ENCODE results near the gene FBXO22. TPM values are rescaled to one million over a fixed set of nuclear protein-coding genes. Genes with fewer than 3 reads are reported as not detected.
"Not testable (repeated sequence)": the region's sequence is repeated elsewhere in the genome, so short reads cannot be mapped to it uniquely, and the experiment has no call there.

Gene FBXO22
- total RNA-seq, 1 experiment from 2014 or later, result 47.7 TPM

- H3K27ac Mint-ChIP-seq (ENCODE audit: unreplicated experiment), result no peak overlapping the region
- intact Hi-C loops (cut with micrococcal nuclease; ENCODE audit: unreplicated experiment), result loop anchor here (10.0 kb wide), 1 partner anchor 89 kb away; the partner anchor contains the start of gene TMEM266
- no peaks in the 10 kb centered on the region for H3K27me3 Mint-ChIP-seq (ENCODE audit: insufficient read depth, unreplicated experiment)
- no peak for DNase-seq
- ChIA-PET CTCF (interaction anchor here (1.5 kb wide), 1 partner anchor 37 kb away, joined by 7 read pairs; no protein-coding TSS in a partner anchor), POLR2A (no interaction called here)
- Histone ChIP-seq H3K4me3 (ENCODE audit: low read depth, low read length) (no peak overlapping the region), H3K4me1 (peaks cover 19% of the 10 kb centered on the region), H3K27me3 (replicated peaks; ENCODE audit: control insufficient read depth, insufficient read depth, low read length) (no peaks in the 10 kb centered on the region), H3K36me3 (ENCODE audit: control insufficient read depth, insufficient read depth, low read length) (no peaks in the 10 kb centered on the region), H3K9me3 (no peaks in the 10 kb centered on the region)
- no peak overlapping the region for H3K4me3 Mint-ChIP-seq (ENCODE audit: unreplicated experiment)
- H3K36me3 Mint-ChIP-seq (ENCODE audit: insufficient read depth, unreplicated experiment), result peaks cover 6% of the 10 kb centered on the region
- no TSS peak for BruUV-seq (replicated peaks)
- H3K4me1 Mint-ChIP-seq (ENCODE audit: low read depth, unreplicated experiment), result peaks cover 17% of the 10 kb centered on the region
- no peaks in the 10 kb centered on the region for H3K9me3 Mint-ChIP-seq (ENCODE audit: unreplicated experiment)
- no peak for TF ChIP-seq CTCF (IDR thresholded peaks at IDR 0.05; ENCODE audit: insufficient read depth in 1 of 2, low read depth in 1 of 2, low read length in 1 of 2, severe bottlenecking in 1 of 2, unreplicated experiment in 1 of 2)
Measured at GRCh38 chr15:75966073-75966472, 62.4 kb downstream of the FBXO22 start.

GRCh38 chr15:75976766-75977165 lies 73.1 kb downstream of the FBXO22 start:
- H3K4me3 Mint-ChIP-seq (ENCODE audit: unreplicated experiment); CTCF ChIA-PET; H3K9me3 ChIP-seq; H3K36me3 ChIP-seq (ENCODE audit: control insufficient read depth, insufficient read depth, low read length); intact Hi-C loops (cut with micrococcal nuclease; ENCODE audit: unreplicated experiment); BruUV-seq (replicated peaks); H3K27me3 Mint-ChIP-seq (ENCODE audit: insufficient read depth, unreplicated experiment); DNase-seq; H3K4me3 ChIP-seq (ENCODE audit: low read depth, low read length); POLR2A ChIA-PET; H3K27ac Mint-ChIP-seq (ENCODE audit: unreplicated experiment); H3K36me3 Mint-ChIP-seq (ENCODE audit: insufficient read depth, unreplicated experiment); H3K27me3 ChIP-seq (replicated peaks; ENCODE audit: control insufficient read depth, insufficient read depth, low read length): not testable (repeated sequence)
- H3K4me1 ChIP-seq, result peaks cover 12% of the 10 kb centered on the region; the same call in 1 of the 2 replicates
- Mint-ChIP-seq H3K4me1 (ENCODE audit: low read depth, unreplicated experiment) (peaks cover 22% of the 10 kb centered on the region), H3K9me3 (ENCODE audit: unreplicated experiment) (peaks cover 16% of the 10 kb centered on the region)

GRCh38 chr15:75981149-75981815 lies 77.6 kb downstream of the FBXO22 start:
- Histone ChIP-seq H3K4me1 (peaks cover 18% of the 10 kb centered on the region; the same call in 1 of the 2 replicates), H3K4me3 (ENCODE audit: low read depth, low read length) (no peak overlapping the region), H3K9me3 (no peaks in the 10 kb centered on the region), H3K27me3 (replicated peaks; ENCODE audit: control insufficient read depth, insufficient read depth, low read length) (no peaks in the 10 kb centered on the region), H3K36me3 (ENCODE audit: control insufficient read depth, insufficient read depth, low read length) (no peaks in the 10 kb centered on the region)
- intact Hi-C loops (cut with micrococcal nuclease; ENCODE audit: unreplicated experiment), result no loop called here
- Mint-ChIP-seq H3K27me3 (ENCODE audit: insufficient read depth, unreplicated experiment) (no peaks in the 10 kb centered on the region), H3K9me3 (ENCODE audit: unreplicated experiment) (no peaks in the 10 kb centered on the region), H3K27ac (ENCODE audit: unreplicated experiment) (no peak overlapping the region), H3K36me3 (ENCODE audit: insufficient read depth, unreplicated experiment) (no peaks in the 10 kb centered on the region), H3K4me1 (ENCODE audit: low read depth, unreplicated experiment) (peaks cover 14% of the 10 kb centered on the region), H3K4me3 (ENCODE audit: unreplicated experiment) (no peak overlapping the region)
- no peak for TF ChIP-seq CTCF (IDR thresholded peaks at IDR 0.05; ENCODE audit: insufficient read depth in 1 of 2, low read depth in 1 of 2, low read length in 1 of 2, severe bottlenecking in 1 of 2, unreplicated experiment in 1 of 2)
- no TSS peak for BruUV-seq (replicated peaks)
- ChIA-PET POLR2A (no interaction called here), CTCF (no interaction called here)
- DNase-seq, result no peak
